ENCODE data around the gene TSPAN32.

DNA sequence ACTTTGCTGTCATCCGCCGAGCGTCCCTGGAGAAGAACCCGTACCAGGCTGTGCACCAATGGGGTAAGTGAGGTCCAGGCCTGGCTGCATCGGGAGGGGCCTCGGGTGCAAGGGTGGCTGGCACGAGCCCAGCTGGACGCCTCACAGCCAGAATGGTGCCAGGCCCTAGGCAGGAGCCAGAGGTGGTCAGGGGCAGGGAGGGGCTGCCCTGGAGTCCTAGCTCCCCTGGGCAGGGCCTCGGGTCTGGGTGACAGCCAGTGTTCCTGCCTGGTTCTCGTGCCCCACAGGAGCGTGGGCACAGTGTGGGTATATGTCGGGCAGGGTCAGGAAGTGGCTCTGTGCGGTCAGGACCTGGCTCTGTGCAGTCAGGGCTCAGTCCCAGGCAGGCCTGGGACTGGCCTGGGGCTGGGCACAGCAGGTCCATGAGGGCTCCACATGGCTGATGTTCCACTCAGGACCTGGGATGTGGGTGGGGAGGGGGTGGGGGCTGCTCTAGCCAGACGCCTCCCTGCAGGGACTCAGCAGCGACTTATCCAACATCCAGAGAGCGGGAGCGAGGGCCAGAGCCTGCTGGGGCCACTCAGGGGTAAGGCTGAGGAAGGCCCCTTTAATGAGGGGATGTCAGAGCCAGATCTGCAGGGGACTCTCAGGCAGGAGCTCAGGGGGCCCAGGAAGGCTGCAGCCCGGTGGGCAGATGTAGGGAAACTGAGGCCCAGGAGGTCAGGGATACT is 1.2 kb downstream of the TSPAN32 start:
- TF ChIP-seq, protein P1, sequence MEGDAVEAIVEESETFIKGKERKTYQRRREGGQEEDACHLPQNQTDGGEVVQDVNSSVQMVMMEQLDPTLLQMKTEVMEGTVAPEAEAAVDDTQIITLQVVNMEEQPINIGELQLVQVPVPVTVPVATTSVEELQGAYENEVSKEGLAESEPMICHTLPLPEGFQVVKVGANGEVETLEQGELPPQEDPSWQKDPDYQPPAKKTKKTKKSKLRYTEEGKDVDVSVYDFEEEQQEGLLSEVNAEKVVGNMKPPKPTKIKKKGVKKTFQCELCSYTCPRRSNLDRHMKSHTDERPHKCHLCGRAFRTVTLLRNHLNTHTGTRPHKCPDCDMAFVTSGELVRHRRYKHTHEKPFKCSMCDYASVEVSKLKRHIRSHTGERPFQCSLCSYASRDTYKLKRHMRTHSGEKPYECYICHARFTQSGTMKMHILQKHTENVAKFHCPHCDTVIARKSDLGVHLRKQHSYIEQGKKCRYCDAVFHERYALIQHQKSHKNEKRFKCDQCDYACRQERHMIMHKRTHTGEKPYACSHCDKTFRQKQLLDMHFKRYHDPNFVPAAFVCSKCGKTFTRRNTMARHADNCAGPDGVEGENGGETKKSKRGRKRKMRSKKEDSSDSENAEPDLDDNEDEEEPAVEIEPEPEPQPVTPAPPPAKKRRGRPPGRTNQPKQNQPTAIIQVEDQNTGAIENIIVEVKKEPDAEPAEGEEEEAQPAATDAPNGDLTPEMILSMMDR (IDR thresholded peaks at IDR 0.05), result no peak
- TF ChIP-seq POLR2A (IDR thresholded peaks at IDR 0.05; ENCODE audit: low read length), result no peak
- TF ChIP-seq, protein P2, sequence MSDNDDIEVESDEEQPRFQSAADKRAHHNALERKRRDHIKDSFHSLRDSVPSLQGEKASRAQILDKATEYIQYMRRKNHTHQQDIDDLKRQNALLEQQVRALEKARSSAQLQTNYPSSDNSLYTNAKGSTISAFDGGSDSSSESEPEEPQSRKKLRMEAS (IDR thresholded peaks at IDR 0.05), result no peak
- no peak for TF ChIP-seq GATA3 (IDR thresholded peaks at IDR 0.05; ENCODE audit: borderline replicate concordance)
- no peak for TF ChIP-seq MAZ (IDR thresholded peaks at IDR 0.05; ENCODE audit: borderline replicate concordance, low read depth, low read length)
- no peak for TF ChIP-seq RNF2 (IDR thresholded peaks at IDR 0.05; ENCODE audit: borderline replicate concordance, low read depth)
- no peak for TF ChIP-seq RARB (CRISPR knock-in tag; IDR thresholded peaks at IDR 0.05)

Data from A549 (cell line).